Astrocyte (in vitro differentiated cells and primary cell): ENCODE data around the gene ARRDC3. TPM values are rescaled to one million over a fixed set of nuclear protein-coding genes. Genes with fewer than 3 reads are reported as not detected.

Source experiments
- DNase-seq: peaks from one replicate; pipeline ENCODE4 v3.0.0-alpha.2; 2010; ENCODE audit warnings: low read depth
- FAIRE-seq: peaks from 2 replicates; lab custom pipeline; 2011; peaks lifted over from hg19 to GRCh38; lab: Jason Lieb, UNC
- H2AFZ ChIP-seq: 2 replicates; pipeline ENCODE4 v1.6.0; 2012; ENCODE audit warnings: low read depth, low read length, inconsistent platforms
- H3K27ac ChIP-seq: 2 replicates; pipeline ENCODE4 v1.5.1; 2011; ENCODE audit warnings: low read depth, low read length, inconsistent platforms
- H3K27me3 ChIP-seq: 2 replicates; pipeline ENCODE4 v1.6.0; 2011; ENCODE audit warnings: low read length, inconsistent platforms; ENCODE audit not compliant: insufficient read depth
- H3K36me3 ChIP-seq: 2 replicates; pipeline ENCODE4 v1.5.1; 2011; ENCODE audit warnings: low read length, inconsistent platforms; ENCODE audit not compliant: insufficient read depth
- H3K4me1 ChIP-seq: 2 replicates; pipeline ENCODE4 v1.5.1; 2011; ENCODE audit warnings: low read length, inconsistent platforms; ENCODE audit not compliant: insufficient read depth
- H3K4me2 ChIP-seq: 2 replicates; pipeline ENCODE4 v1.6.0; 2012; ENCODE audit warnings: low read length, inconsistent platforms
- H3K4me3 ChIP-seq: 2 replicates; pipeline ENCODE4 v1.5.1; 2011; ENCODE audit warnings: low read depth, mild to moderate bottlenecking, low read length, inconsistent platforms; ENCODE audit not compliant: insufficient read depth
- H3K79me2 ChIP-seq: 2 replicates; pipeline ENCODE4 v1.6.0; 2012; ENCODE audit warnings: mild to moderate bottlenecking, low read length, inconsistent platforms; ENCODE audit not compliant: insufficient read depth
- H3K9ac ChIP-seq: 2 replicates; pipeline ENCODE4 v1.6.0; 2012; ENCODE audit warnings: mild to moderate bottlenecking, low read length, inconsistent platforms
- H3K9me3 ChIP-seq: 2 replicates; pipeline ENCODE4 v1.5.1; 2012; ENCODE audit warnings: low read depth, mild to moderate bottlenecking, low read length, inconsistent platforms; ENCODE audit not compliant: insufficient read depth
- H4K20me1 ChIP-seq: 2 replicates; pipeline ENCODE4 v1.6.0; 2012; ENCODE audit warnings: low read length, inconsistent platforms; ENCODE audit not compliant: insufficient read depth
- H3K27ac Mint-ChIP-seq: one replicate; pipeline ENCODE4 v1.8.0; 2021; ENCODE audit warnings: mild to moderate bottlenecking, mixed read lengths; ENCODE audit not compliant: unreplicated experiment
- H3K27me3 Mint-ChIP-seq: one replicate; pipeline ENCODE4 v1.8.0; 2021; ENCODE audit warnings: low read depth, mixed read lengths; ENCODE audit not compliant: unreplicated experiment
- H3K36me3 Mint-ChIP-seq: one replicate; pipeline ENCODE4 v1.8.0; 2021; ENCODE audit warnings: low read depth, mixed read lengths; ENCODE audit not compliant: unreplicated experiment
- H3K4me1 Mint-ChIP-seq: one replicate; pipeline ENCODE4 v1.8.0; 2021; ENCODE audit warnings: low read depth, mixed read lengths; ENCODE audit not compliant: unreplicated experiment
- H3K4me3 Mint-ChIP-seq: one replicate; pipeline ENCODE4 v1.8.0; 2021; ENCODE audit warnings: mild to moderate bottlenecking, moderate library complexity, mixed read lengths; ENCODE audit not compliant: unreplicated experiment
- H3K9me3 Mint-ChIP-seq: one replicate; pipeline ENCODE4 v1.8.0; 2021; ENCODE audit warnings: mild to moderate bottlenecking, mixed read lengths; ENCODE audit not compliant: unreplicated experiment
- CTCF ChIP-seq: IDR thresholded peaks from 2 replicates; pipeline ENCODE4 v1.5.1; 2011; ENCODE audit warnings: low read depth, mild to moderate bottlenecking, inconsistent platforms, low read length, moderate library complexity; ENCODE audit not compliant: insufficient read depth
- EZH2 ChIP-seq: IDR thresholded peaks from 2 replicates; pipeline ENCODE4 v1.6.1; 2012; ENCODE audit warnings: mild to moderate bottlenecking, low read length, inconsistent platforms; ENCODE audit not compliant: insufficient read depth
- total RNA-seq: library from RNA; stranded (reverse); gene quantifications from 2 replicates; pipeline ENCODE4 v1.2.1, GENCODE V29; 2021

Gene ARRDC3
- total RNA-seq, 1 donor from 2014 or later = 94.7 TPM

- no peaks in the 10 kb centered on the region for H3K36me3 ChIP-seq
- peak; percentile 66 for DNase-seq
- no peak overlapping the region for H3K4me3 Mint-ChIP-seq
- H3K27me3 Mint-ChIP-seq = no peaks in the 10 kb centered on the region
- no peaks in the 10 kb centered on the region for H3K9me3 ChIP-seq
- peak overlapping the region; percentile 12 for H3K4me2 ChIP-seq
- H3K9ac ChIP-seq = no peak overlapping the region
- no peaks in the 10 kb centered on the region for H4K20me1 ChIP-seq
- no peak for TF ChIP-seq CTCF
- no peak for TF ChIP-seq EZH2
- no peak overlapping the region for H3K4me3 ChIP-seq
- H3K27me3 ChIP-seq = no peaks in the 10 kb centered on the region
- no peaks in the 10 kb centered on the region for H3K4me1 Mint-ChIP-seq
- FAIRE-seq = no peak
- H3K79me2 ChIP-seq = no peaks in the 10 kb centered on the region
- H3K27ac ChIP-seq = no peak overlapping the region
- H3K4me1 ChIP-seq = no peaks in the 10 kb centered on the region
- no peaks in the 10 kb centered on the region for H3K36me3 Mint-ChIP-seq
- H2AFZ ChIP-seq = no peak overlapping the region
- H3K27ac Mint-ChIP-seq = no peak overlapping the region
- H3K9me3 Mint-ChIP-seq = peaks cover 2% of the 10 kb centered on the region
These were observed 43.9 kb downstream of the ARRDC3 start for GRCh38 chr5:91339063-91339705.

- DNase-seq (peak; percentile 84), FAIRE-seq (no peak)
- Histone ChIP-seq H3K9me3 (no peaks in the 10 kb centered on the region), H3K36me3 (no peaks in the 10 kb centered on the region), H3K4me2 (peak overlapping the region; percentile 14), H3K4me1 (peaks cover 7% of the 10 kb centered on the region), H3K9ac (no peak overlapping the region), H3K79me2 (no peaks in the 10 kb centered on the region), H4K20me1 (no peaks in the 10 kb centered on the region), H3K27ac (no peak overlapping the region), H3K4me3 (no peak overlapping the region), H3K27me3 (no peaks in the 10 kb centered on the region), H2AFZ (peak overlapping the region; percentile 11)
- Mint-ChIP-seq H3K4me1 (peaks cover 17% of the 10 kb centered on the region), H3K4me3 (no peak overlapping the region), H3K27ac (peak overlapping the region; percentile 26), H3K9me3 (no peaks in the 10 kb centered on the region), H3K36me3 (no peaks in the 10 kb centered on the region), H3K27me3 (no peaks in the 10 kb centered on the region)
- TF ChIP-seq EZH2 = no peak
- no peak for TF ChIP-seq CTCF
These were observed 50.7 kb downstream of the ARRDC3 start for GRCh38 chr5:91332267-91333045.
